Kidney (tissue), 14 donors: ENCODE results near the gene PARD6G. TPM values are rescaled to one million over a fixed set of nuclear protein-coding genes. Genes with fewer than 3 reads are reported as not detected.

Experiments used
- DNase-seq, 5 donors: peaks; one replicate each; pipeline ENCODE4 v3.0.0-alpha.2; 2013 to 2020
- FAIRE-seq: peaks from 2 replicates; lab custom pipeline; 2012; peaks lifted over from hg19 to GRCh38; lab: Jason Lieb, UNC
- H3K27ac ChIP-seq, 2 donors: one replicate each; pipeline ENCODE4 v1.7.0; 2013; ENCODE audit warnings: low read depth in 2 of 2, low read length in 2 of 2, inconsistent platforms in 1 of 2
- H3K27me3 ChIP-seq: one replicate; pipeline ENCODE4 v1.7.1; 2013; ENCODE audit warnings: low read length, inconsistent platforms; ENCODE audit not compliant: control insufficient read depth, insufficient read depth
- H3K36me3 ChIP-seq, 3 donors: one replicate each; pipeline versions ENCODE4 v1.7.0 to v1.7.1; 2013; ENCODE audit warnings: low read length in 3 of 3, control low read depth in 1 of 3, inconsistent platforms in 1 of 3; ENCODE audit not compliant: insufficient read depth in 3 of 3, control insufficient read depth in 2 of 3
- H3K4me1 ChIP-seq, 3 donors: one replicate each; pipeline versions ENCODE4 v1.7.0 to v1.7.1; 2013; ENCODE audit warnings: low read length in 3 of 3, inconsistent platforms in 1 of 3, low read depth in 1 of 3; ENCODE audit not compliant: control insufficient read depth in 2 of 3, insufficient read depth in 2 of 3
- H3K4me3 ChIP-seq, 3 donors: one replicate each; pipeline versions ENCODE4 v1.7.0 to v1.8.1; 2013; ENCODE audit warnings: low read length in 3 of 3, control low read depth in 1 of 3, inconsistent platforms in 1 of 3
- H3K9ac ChIP-seq, 3 donors: one replicate each; pipeline versions ENCODE4 v1.7.0 to v1.7.1; 2013; ENCODE audit warnings: low read length in 3 of 3, control low read depth in 1 of 3, inconsistent platforms in 1 of 3
- H3K9me3 ChIP-seq, 3 donors: one replicate each; pipeline versions ENCODE4 v1.7.0 to v1.7.1; 2013; ENCODE audit warnings: low read length in 3 of 3, control low read depth in 1 of 3, inconsistent platforms in 1 of 3; ENCODE audit not compliant: control insufficient read depth in 2 of 3, insufficient read depth in 1 of 3
- CTCF ChIP-seq: IDR thresholded peaks from 3 replicates; pipeline ENCODE4 v1.5.1; 2012; ENCODE audit warnings: mild to moderate bottlenecking, moderate library complexity, borderline replicate concordance; ENCODE audit not compliant: insufficient read depth; ENCODE audit errors: extremely low read depth
- intact Hi-C: fragments of 100-400 bp; cut with DNase I; formaldehyde crosslinking; loops from one replicate; pipeline ENCODE4 v1.11.1; 2022
- polyA plus RNA-seq: library from polyadenylated mRNA; stranded (reverse); fragments of 350-450 nt; fragmentation: Illumina TruSeq; extraction: RNeasy Lipid Tissue Mini Kit (QIAGEN cat#74804); gene quantifications from one replicate; pipeline ENCODE4 v1.2.3, GENCODE V29; 2014; ENCODE audit warnings: low read depth, low replicate concordance; ENCODE audit not compliant: insufficient read depth
- total RNA-seq: library from RNA; stranded (reverse); fragmentation: NEBNext Ultra II Directional; extraction: Animal tissue kit (Norgen Biotek cat#: 25700); gene quantifications from one replicate; pipeline ENCODE4 v1.2.1, GENCODE V29; 2021
- donor health status: control.
- donor health status: control.
- donor health status: control.
- donor health status: control.
- donor health status: control.
- donor health status: DM: yes; HTN: yes; CAD: no.
- donor health status: Normal renal cell carcinoma (clear cell type).

The PARD6G gene
- total and polyA plus RNA-seq, 2 donors from 2014 or later = 1.9 to 10.7 TPM

- DNase-seq = no peak
- intact Hi-C loops = no loop called here
- no peaks in the 10 kb centered on the region for H3K4me1 ChIP-seq
- no peaks in the 10 kb centered on the region for H3K27me3 ChIP-seq
- no peaks in the 10 kb centered on the region for H3K9me3 ChIP-seq
- H3K36me3 ChIP-seq = peaks cover 0 to 60% (median 37%) of the 10 kb centered on the region in 3 donors
- no peak for FAIRE-seq
- TF ChIP-seq CTCF = no peak
- H3K9ac ChIP-seq = no peak overlapping the region
- H3K4me3 ChIP-seq = no peak overlapping the region
- no peak overlapping the region for H3K27ac ChIP-seq
These were observed 110.6 kb downstream of the PARD6G start for GRCh38 chr18:80136679-80137078.

DNA sequence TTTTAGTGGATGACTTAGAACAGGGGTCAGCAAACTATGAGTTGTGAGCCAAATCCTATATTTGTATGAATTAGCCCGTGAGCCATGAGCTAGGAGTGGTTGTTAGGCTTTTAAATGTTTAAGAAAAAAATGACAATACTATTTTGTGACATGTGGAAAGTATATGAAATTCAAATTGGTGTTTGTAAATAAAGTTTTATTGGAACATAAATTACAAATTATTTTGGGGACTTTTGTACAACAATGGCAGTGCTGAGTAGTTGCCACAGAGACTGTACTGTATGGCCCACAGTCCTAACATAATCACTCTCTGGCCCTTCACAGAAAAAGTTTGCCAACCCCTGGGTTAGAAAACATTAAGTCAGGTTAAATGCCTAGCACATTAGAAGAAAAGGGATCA is 112.2 kb downstream of the PARD6G start:
- DNase-seq (no peak), FAIRE-seq (no peak)
- peaks cover 0 to 56% (median 33%) of the 10 kb centered on the region in 3 donors for H3K36me3 ChIP-seq
- no peaks in the 10 kb centered on the region for H3K27me3 ChIP-seq
- intact Hi-C loops = no loop called here
- no peaks in the 10 kb centered on the region for H3K9me3 ChIP-seq
- H3K27ac ChIP-seq = no peak overlapping the region
- no peak overlapping the region for H3K4me3 ChIP-seq
- TF ChIP-seq CTCF = no peak
- no peaks in the 10 kb centered on the region for H3K4me1 ChIP-seq
- H3K9ac ChIP-seq = no peak overlapping the region

- peaks cover 0 to 46% (median 28%) of the 10 kb centered on the region in 3 donors for H3K36me3 ChIP-seq
- FAIRE-seq (no peak), DNase-seq (no peak)
- no peak overlapping the region for H3K9ac ChIP-seq
- no peaks in the 10 kb centered on the region for H3K9me3 ChIP-seq
- H3K27me3 ChIP-seq = no peaks in the 10 kb centered on the region
- no peaks in the 10 kb centered on the region for H3K4me1 ChIP-seq
- TF ChIP-seq CTCF = no peak
- no peak overlapping the region for H3K4me3 ChIP-seq
- intact Hi-C loops = no loop called here
- H3K27ac ChIP-seq = no peak overlapping the region
These were observed 114.2 kb downstream of the PARD6G start for GRCh38 chr18:80133124-80133523.
